ENCODE data around the gene GTF2IRD1. TPM values are rescaled to one million over a fixed set of nuclear protein-coding genes. Genes with fewer than 3 reads are reported as not detected.

The GTF2IRD1 gene
- total and polyA plus RNA-seq, 2 of the 13 experiments (the other 11 are each of a cell fraction or from before 2014, with no cell fraction given) = 16.5 to 26.7 TPM

GRCh38 chr7:74455291-74455804 is 1.6 kb downstream of the GTF2IRD1 start:
- ChIA-PET CTCF (ENCODE audit: low intra/inter-chr PET ratio, low total read pairs) (no interaction called here), POLR2A (interaction anchor here (1.0 kb wide), 1 partner anchor 11 kb away, joined by 3 read pairs; no protein-coding TSS in a partner anchor)
- DNase-seq (ENCODE audit: low spot score) = peak; percentile 56
- Histone ChIP-seq H3K4me1 (ENCODE audit: insufficient read depth, low read length) (peaks cover 29% of the 10 kb centered on the region), H3K9ac (ENCODE audit: insufficient read depth, low read depth, low read length) (peak overlapping the region; percentile 74), H4K20me1 (ENCODE audit: insufficient read depth, low read length) (peaks cover 3% of the 10 kb centered on the region; the same call in 1 of the 2 replicates), H3K79me2 (ENCODE audit: insufficient read depth, low read length) (peaks cover 41% of the 10 kb centered on the region), H3K27ac (ENCODE audit: extremely low read length, insufficient read depth, low read length) (peak overlapping the region; percentile 73), H2AFZ (ENCODE audit: low read length) (no peak overlapping the region), H3K36me3 (replicated peaks in 1 of 2; ENCODE audit: control insufficient read depth in 1 of 2, insufficient read depth in 2 of 2, low read length in 2 of 2) (peaks cover 0 to 1% of the 10 kb centered on the region in 2 experiments; a peak in 1 of 5 replicates), H3K4me3 (replicated peaks in 1 of 3; ENCODE audit: insufficient read depth in 1 of 3, low read depth in 2 of 3, low read length in 3 of 3) (peak overlapping the region; percentile 59 to 86 (median 66)), H3K27me3 (ENCODE audit: control insufficient read depth in 1 of 2, insufficient read depth in 2 of 2, low read length in 2 of 2) (no peaks in the 10 kb centered on the region), H3K4me2 (ENCODE audit: low read depth, low read length) (peak overlapping the region; percentile 90), H3K9me3 (ENCODE audit: low read length) (no peaks in the 10 kb centered on the region)
- ATAC-seq = peak; percentile 55
- WGBS (ENCODE audit: low lambda C conversion rate) = 0% methylated on average over 7 of the region's 13 CpGs
- in situ Hi-C loops (cut with HindIII; ENCODE audit: extremely low pct_ligation_motif_present, low pct_unique_long_range_greater_than_20kb) = no loop called here
- intact Hi-C loops (cut with micrococcal nuclease; ENCODE audit: unreplicated experiment) = loop anchor here (1.0 kb wide), 1 partner anchor 39 kb away; no protein-coding TSS in a partner anchor
- peak; percentile 67 for FAIRE-seq
- no TSS peak for BruUV-seq (replicated peaks)
- TF ChIP-seq GATAD2A (CRISPR knock-in tag; IDR thresholded peaks at IDR 0.05) (peak; percentile 27), ELF3 (CRISPR knock-in tag; IDR thresholded peaks at IDR 0.05) (no peak), ZMAT3 (CRISPR knock-in tag; conservative IDR thresholded peaks at IDR 0.05) (peak; percentile 51; the same call in 1 of the 2 replicates), EP300 (IDR thresholded peaks at IDR 0.05; ENCODE audit: low read depth in 2 of 2, low read length in 2 of 2) (peak in 1 of 2 experiments; percentile 27; a peak in 1 of 4 replicates), EP300 (CRISPR knock-in tag; IDR thresholded peaks at IDR 0.05; ENCODE audit: borderline replicate concordance) (no peak), SPEN (CRISPR knock-in tag; IDR thresholded peaks at IDR 0.05; ENCODE audit: low read depth) (peak; percentile 21; the same call in 1 of the 2 replicates), HDAC6 (IDR thresholded peaks at IDR 0.05; ENCODE audit: low read depth, low read length) (no peak), ZNF687 (CRISPR knock-in tag; IDR thresholded peaks at IDR 0.05) (peak; percentile 24; the same call in 1 of the 2 replicates), ARID4A (CRISPR knock-in tag; IDR thresholded peaks at IDR 0.05; ENCODE audit: borderline replicate concordance) (peak; percentile 28; the same call in 1 of the 2 replicates), ZNF597 (CRISPR knock-in tag; IDR thresholded peaks at IDR 0.05) (no peak), SIN3A (IDR thresholded peaks at IDR 0.05; ENCODE audit: borderline replicate concordance, low read depth, low read length) (peak; percentile 23; the same call in 1 of the 2 replicates), LCORL (IDR thresholded peaks at IDR 0.05) (no peak), LCORL (CRISPR knock-in tag; IDR thresholded peaks at IDR 0.05) (no peak), KMT2A (CRISPR knock-in tag; IDR thresholded peaks at IDR 0.05) (0 out of 2 replicates have a peak, but pooled peaks have one; percentile 30), ZNF605 (CRISPR knock-in tag; IDR thresholded peaks at IDR 0.05) (peak; percentile 13; the same call in 1 of the 2 replicates)
